Left ventricle myocardium inferior (tissue), 1 donor: ENCODE data around the gene GGACT. TPM values are rescaled to one million over a fixed set of nuclear protein-coding genes. Genes with fewer than 3 reads are reported as not detected.

Experiments
- DNase-seq: peaks from one replicate; pipeline ENCODE4 v3.0.0-alpha.2; 2020
- H3K27ac ChIP-seq: fragments of 200-600 bp; replicated peaks from 2 replicates; pipeline ENCODE4 v1.8.0; 2021
- H3K27me3 ChIP-seq: fragments of 200-600 bp; 2 replicates; pipeline ENCODE4 v1.8.0; 2021; ENCODE audit warnings: low read depth
- H3K36me3 ChIP-seq: fragments of 200-600 bp; 2 replicates; pipeline ENCODE4 v1.8.0; 2021
- H3K4me1 ChIP-seq: fragments of 200-600 bp; 2 replicates; pipeline ENCODE4 v1.8.0; 2021
- H3K4me3 ChIP-seq: fragments of 200-600 bp; 2 replicates; pipeline ENCODE4 v1.8.0; 2021; ENCODE audit warnings: mild to moderate bottlenecking, moderate library complexity
- H3K9me3 ChIP-seq: fragments of 200-600 bp; replicated peaks from 2 replicates; pipeline ENCODE4 v1.8.0; 2021
- CTCF ChIP-seq: fragments of 200-600 bp; IDR thresholded peaks from 2 replicates; pipeline ENCODE4 v1.8.0; 2021; ENCODE audit warnings: antibody characterized with exemption, mild to moderate bottlenecking, borderline replicate concordance
- intact Hi-C: fragments of 100-400 bp; cut with micrococcal nuclease; formaldehyde crosslinking; loops from one replicate; pipeline ENCODE4 v1.11.0; 2022
- long read RNA-seq: library from polyadenylated mRNA; unstranded; transcript quantifications from one replicate; pipeline ENCODE4 v2.0.0, GENCODE V29; 2021
- total RNA-seq: library from RNA; stranded (reverse); fragmentation: NEBNext Ultra II Directional; extraction: Animal tissue kit (Norgen Biotek cat#: 25700); gene quantifications from one replicate; pipeline ENCODE4 v1.2.1, GENCODE V29; 2021
- donor health status: DM: no; HTN: yes; CAD: no; lungs with severe emphysema.

Gene GGACT
- total RNA-seq = 1.8 TPM
- long read RNA-seq, partial matches to known transcripts = 0 of 1 reads
- long read RNA-seq, other reads (novel, unspliced or antisense) = 1 of 1 reads

- Histone ChIP-seq H3K36me3 (no peaks in the 10 kb centered on the region), H3K9me3 (no peaks in the 10 kb centered on the region), H3K27me3 (no peaks in the 10 kb centered on the region), H3K27ac (peak within 1 kb of the TSS; percentile 77), H3K4me1 (peaks cover 19% of the 10 kb centered on the region), H3K4me3 (peak within 1 kb of the TSS; percentile 74)
- intact Hi-C loops = no loop called here
- TF ChIP-seq CTCF = peak; percentile 84
- peak; percentile 70 for DNase-seq
Observed at GRCh38 chr13:100588331-100589177, at the start of gene GGACT. Gene GGACT, minus strand, starts transcription at chr13:100588789. Its CDS starts 56,198 bp downstream, at chr13:100532591.

GRCh38 chr13:100637796-100638195, 49.2 kb upstream of the GGACT start:
- no peaks in the 10 kb centered on the region for H3K27me3 ChIP-seq
- no peaks in the 10 kb centered on the region for H3K9me3 ChIP-seq
- peaks cover 69% of the 10 kb centered on the region for H3K36me3 ChIP-seq
- H3K4me1 ChIP-seq = peaks cover 13% of the 10 kb centered on the region
- no peak for TF ChIP-seq CTCF
- intact Hi-C loops = no loop called here
- no peak overlapping the region for H3K4me3 ChIP-seq
- no peak overlapping the region for H3K27ac ChIP-seq
- no peak for DNase-seq

GRCh38 chr13:100637380-100637779, 48.8 kb upstream of the GGACT start:
- Histone ChIP-seq H3K4me3 (no peak overlapping the region), H3K27me3 (no peaks in the 10 kb centered on the region), H3K9me3 (no peaks in the 10 kb centered on the region), H3K36me3 (peaks cover 66% of the 10 kb centered on the region), H3K4me1 (peaks cover 13% of the 10 kb centered on the region), H3K27ac (no peak overlapping the region)
- no peak for TF ChIP-seq CTCF
- intact Hi-C loops = no loop called here
- DNase-seq = no peak

- intact Hi-C loops = no loop called here
- Histone ChIP-seq H3K27ac (no peak overlapping the region), H3K4me1 (peaks cover 13% of the 10 kb centered on the region), H3K36me3 (peaks cover 57% of the 10 kb centered on the region), H3K4me3 (no peak overlapping the region), H3K9me3 (no peaks in the 10 kb centered on the region), H3K27me3 (no peaks in the 10 kb centered on the region)
- no peak for DNase-seq
- no peak for TF ChIP-seq CTCF
Observed at GRCh38 chr13:100636441-100636840, 47.9 kb upstream of the GGACT start.

- no peak overlapping the region for H3K27ac ChIP-seq
- H3K27me3 ChIP-seq = no peaks in the 10 kb centered on the region
- peaks cover 53% of the 10 kb centered on the region for H3K36me3 ChIP-seq
- DNase-seq = no peak
- peaks cover 13% of the 10 kb centered on the region for H3K4me1 ChIP-seq
- no peak overlapping the region for H3K4me3 ChIP-seq
- TF ChIP-seq CTCF = no peak
- intact Hi-C loops = no loop called here
- no peaks in the 10 kb centered on the region for H3K9me3 ChIP-seq
Observed at GRCh38 chr13:100636004-100636403, 47.4 kb upstream of the GGACT start.
